ENCODE results near the gene PINK1. TPM values are rescaled to one million over a fixed set of nuclear protein-coding genes. Genes with fewer than 3 reads are reported as not detected.
A peak's percentile ranks its signal among the peaks of the same experiment; 100 is the strongest.
"Not testable (repeated sequence)": the region's sequence is repeated elsewhere in the genome, so short reads cannot be mapped to it uniquely, and the experiment has no call there.

Gene PINK1
- total RNA-seq, 1 donor from 2014 or later: 72.9 TPM

GRCh38 chr1:20644416-20644815 is 11.2 kb downstream of the PINK1 start:
- no peak for DNase-seq (ENCODE audit: low spot score)

- no peak for DNase-seq (ENCODE audit: low spot score)
These were observed 12.2 kb downstream of the PINK1 start for GRCh38 chr1:20645414-20645813.

- no peak for DNase-seq (ENCODE audit: low spot score)
These were observed 15.2 kb downstream of the PINK1 start for GRCh38 chr1:20648438-20648837.

GRCh38 chr1:20648946-20649345 is 15.7 kb downstream of the PINK1 start:
- no peak for DNase-seq (ENCODE audit: low spot score)

- DNase-seq (ENCODE audit: low spot score): no peak
These were observed 19.0 kb downstream of the PINK1 start for GRCh38 chr1:20652300-20652699.

DNA sequence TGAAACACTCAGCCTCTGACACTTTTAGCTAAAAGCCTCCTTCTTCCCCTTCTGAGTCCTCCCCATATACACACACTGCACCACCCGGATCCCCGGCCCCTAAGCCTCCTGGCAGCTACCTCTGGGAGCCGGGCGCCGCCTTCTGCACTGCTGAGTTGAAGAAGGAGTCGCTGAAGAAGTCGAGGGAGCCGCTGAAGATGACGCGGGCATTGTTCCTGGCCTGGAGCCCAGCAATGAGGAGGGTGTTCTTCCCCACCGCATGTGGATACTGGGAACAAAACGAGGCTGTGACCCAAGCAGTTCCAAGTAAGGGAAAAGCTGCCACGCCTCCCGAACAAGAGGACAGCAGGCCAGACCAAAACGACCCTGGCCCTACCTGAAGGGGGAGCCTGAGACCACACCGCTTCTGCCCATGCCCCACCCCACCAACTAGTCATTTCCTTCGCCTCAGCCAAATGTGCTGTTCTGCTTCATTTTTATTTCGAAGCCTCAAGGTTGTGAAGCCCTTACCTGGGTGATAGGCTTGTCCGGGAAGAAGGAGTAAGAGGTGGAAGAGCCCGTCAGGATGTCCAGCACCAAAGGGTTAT is 20.9 kb downstream of the PINK1 start:
- DNase-seq (ENCODE audit: low spot score): no peak

GRCh38 chr1:20657024-20657423 is 23.8 kb downstream of the PINK1 start:
- no peak for DNase-seq (ENCODE audit: low spot score)

- DNase-seq (ENCODE audit: low spot score): no peak
These were observed 25.1 kb downstream of the PINK1 start for GRCh38 chr1:20658166-20658915.

- no peak for DNase-seq (ENCODE audit: low spot score)
These were observed 27.1 kb downstream of the PINK1 start for GRCh38 chr1:20660363-20660762.

DNA sequence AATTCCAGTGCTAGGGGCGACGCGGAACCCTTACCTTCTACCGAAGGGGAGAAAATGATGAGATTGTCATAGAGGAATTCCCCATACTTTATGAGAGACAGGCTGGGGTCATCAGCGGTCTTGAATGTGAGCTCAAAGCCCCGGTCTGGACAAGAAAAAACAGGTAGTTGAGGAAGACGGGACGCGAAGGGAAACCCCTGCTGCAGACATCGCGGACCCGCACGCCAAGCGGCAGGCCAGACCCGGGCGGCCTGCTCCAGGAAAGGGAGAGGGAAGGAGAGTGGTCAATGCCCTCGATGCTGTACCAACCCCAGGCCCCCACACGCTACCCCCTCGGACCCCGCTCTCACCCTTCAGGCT is 27.6 kb downstream of the PINK1 start:
- DNase-seq (ENCODE audit: low spot score): no peak

- peak; percentile 97 for DNase-seq (ENCODE audit: low spot score)
These were observed 28.2 kb downstream of the PINK1 start, which contains the start of gene DDOST for GRCh38 chr1:20661207-20662109. DDOST (minus strand) TSS chr1:20661369; CDS start chr1:20661350, 19 bp downstream.

DNA sequence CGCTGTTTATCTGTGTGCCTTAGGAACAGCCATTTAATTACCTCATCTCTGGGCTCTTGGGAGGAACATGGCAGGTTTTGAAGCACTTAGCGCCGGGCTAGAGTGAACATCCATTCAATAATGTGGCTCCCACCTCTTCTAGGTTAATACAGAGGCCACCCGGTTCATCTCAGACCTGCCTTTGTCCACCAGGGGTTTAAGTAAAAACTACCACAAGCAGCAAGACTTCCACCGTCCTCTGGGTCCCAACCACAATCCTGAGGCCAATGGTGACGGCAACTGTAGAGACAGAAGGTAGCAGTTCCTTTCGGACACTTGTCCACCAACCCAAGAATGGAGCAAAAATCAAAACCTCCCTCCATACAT is 28.8 kb downstream of the PINK1 start:
- DNase-seq (ENCODE audit: low spot score): no peak

DNA sequence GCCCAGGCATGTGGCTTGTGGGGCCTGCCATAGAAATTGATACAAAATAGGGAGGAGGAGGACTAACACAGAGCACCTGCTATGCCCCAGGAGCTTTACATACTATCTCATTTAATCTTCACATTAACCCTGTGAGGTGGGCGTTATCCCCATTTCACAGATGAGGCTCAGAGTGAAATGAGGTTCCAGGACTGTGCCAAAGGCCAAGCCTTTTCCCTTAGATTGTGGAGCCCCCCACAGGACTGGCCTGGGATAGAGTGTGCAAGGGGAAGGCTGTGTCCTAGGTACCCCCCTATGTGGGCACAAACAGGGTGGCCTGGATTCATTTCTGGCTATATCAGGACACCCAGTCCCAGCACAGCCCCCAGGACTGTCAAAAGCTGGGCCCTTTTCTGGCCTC is 30.1 kb downstream of the PINK1 start:
- no peak for DNase-seq (ENCODE audit: low spot score)

DNA sequence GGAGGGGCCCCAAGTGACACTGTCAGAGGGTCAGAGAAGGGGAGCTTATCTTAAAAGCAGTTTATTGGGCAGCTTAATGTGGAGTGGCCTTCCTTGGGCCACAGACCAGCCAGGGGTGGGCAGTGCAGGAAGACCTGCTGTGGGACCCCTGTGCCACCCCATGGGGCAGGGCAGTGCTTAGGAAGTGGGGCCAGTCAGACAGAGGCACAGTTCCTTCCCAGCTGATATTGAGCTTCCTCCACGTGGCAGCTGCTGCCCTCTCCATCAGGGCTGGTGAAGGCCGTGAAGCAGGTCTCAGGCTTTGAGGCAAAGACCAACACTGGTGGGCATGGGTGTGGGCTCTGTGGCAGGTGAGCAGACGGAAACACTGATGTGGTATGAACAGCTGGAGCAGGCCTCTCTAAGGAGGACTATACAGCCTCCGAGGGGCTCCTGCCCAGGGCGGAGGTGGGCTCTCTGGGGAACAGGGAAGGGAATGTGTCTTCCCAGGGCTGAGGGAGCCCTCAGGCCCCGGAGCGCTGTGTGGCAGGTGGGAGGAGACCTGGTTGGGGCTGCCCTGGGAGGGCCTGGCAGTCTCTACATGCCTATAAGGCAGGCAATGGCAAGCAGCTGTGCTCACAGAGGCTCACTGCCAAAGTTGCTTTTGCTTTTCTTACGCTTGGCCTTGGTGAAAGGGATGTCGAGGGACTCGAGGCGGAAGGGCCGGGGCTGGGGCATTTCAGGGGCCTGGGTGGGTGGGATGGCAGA is 30.9 kb downstream of the PINK1 start:
- no peak for DNase-seq (ENCODE audit: low spot score)

DNA sequence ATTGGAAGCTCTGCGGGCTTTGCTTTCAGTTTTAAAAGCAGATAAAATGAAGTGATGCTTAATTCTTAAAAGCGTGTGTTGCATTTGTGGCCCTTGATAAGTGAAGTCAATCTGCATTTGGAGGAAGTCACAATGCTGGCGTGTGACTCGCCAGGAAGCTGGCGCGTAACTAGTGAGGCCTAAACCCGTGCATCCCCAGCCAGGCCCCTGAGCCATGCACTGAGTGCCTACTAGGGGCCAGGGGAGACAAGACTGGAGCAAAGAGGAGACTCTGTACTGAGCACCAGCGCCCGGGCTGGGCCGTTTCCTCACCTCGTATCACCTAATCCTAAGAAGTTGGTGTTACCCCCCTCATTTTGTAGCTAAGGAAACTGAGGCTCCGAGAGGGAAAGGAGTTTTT is 32.5 kb downstream of the PINK1 start:
- DNase-seq (ENCODE audit: low spot score): no peak

DNA sequence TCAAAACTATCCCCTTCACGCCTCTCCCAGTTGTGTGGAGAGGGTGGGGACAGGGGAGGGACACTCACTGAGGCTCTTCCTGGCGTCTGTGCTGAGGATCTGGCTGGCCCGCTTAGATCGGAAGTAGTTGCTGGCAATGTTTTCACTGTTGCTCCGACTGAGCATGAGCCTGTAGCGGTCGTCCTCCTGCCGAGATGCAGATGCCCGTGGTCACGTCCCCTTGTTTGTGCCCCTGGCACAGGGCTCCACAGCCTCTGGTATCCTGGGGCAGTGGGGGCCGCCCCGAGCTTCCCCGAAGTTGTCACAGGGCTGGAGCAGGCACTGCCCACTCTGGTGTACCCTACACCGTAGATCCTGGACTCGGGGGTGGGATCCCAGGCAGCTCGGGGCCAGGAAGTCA is 32.9 kb downstream of the PINK1 start:
- no peak for DNase-seq (ENCODE audit: low spot score)

DNA sequence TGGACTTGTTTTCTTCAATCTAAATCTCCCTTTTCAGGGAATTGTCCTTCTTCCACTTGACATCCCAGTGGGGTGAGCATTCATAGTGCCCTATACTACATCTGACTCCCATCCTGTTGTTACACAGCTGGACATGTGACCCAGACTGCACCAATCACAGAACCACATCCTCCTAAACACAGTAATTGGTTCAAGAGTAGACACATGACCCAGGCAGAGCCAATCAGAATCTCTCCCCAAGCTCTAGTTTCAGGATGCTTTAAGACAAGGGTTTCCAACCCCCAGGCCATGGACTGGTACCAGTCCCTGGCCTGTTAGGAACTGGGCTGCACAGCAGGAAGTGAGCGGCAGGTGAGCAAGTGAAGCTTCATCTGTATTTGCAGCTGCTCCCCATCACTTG is 33.5 kb downstream of the PINK1 start:
- no peak for DNase-seq (ENCODE audit: low spot score)

DNA sequence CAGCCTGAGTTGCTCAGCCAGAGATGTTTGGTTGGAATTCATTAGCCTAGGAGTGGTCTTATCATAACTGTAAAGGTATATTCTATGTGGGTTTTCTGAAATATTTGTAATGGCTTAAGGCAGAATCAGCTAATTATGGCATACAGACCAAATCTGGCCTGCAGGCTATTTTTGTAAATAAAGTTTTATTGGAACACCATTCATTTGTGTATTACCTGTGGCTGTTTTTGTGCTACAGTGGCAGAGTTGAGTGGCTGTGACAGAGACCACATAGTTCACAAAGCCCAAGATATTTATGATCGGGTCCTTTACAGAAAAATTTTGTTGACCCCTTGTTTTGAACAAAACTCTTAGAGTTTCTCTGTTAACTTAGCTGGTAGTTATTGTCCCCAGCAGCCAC is 35.3 kb downstream of the PINK1 start:
- DNase-seq (ENCODE audit: low spot score): no peak

DNA sequence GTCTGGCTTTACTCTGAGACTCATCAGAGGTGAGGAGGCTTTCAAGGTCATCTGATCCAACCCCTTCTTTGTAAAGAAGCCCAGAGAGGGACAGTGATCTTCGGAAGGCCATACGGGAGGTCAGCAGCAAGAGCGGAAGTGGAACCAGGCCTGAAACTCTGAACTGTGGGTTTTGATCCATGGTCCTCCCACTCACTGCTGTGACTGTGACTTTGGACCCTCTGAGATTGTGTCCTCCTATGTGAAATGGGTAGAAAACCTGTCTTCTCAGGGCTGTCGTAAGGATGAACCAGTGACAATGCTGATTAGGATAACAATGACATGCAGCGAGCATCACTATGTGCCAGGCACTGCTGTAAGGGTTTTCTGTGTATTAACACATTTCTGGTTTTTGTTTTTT is 37.7 kb downstream of the PINK1 start:
- no peak for DNase-seq (ENCODE audit: low spot score)

GRCh38 chr1:20672265-20672632 is 39.0 kb downstream of the PINK1 start:
- DNase-seq (ENCODE audit: low spot score): no peak

- not testable (repeated sequence) for DNase-seq (ENCODE audit: low spot score)
These were observed 40.4 kb downstream of the PINK1 start for GRCh38 chr1:20673626-20674025.

GRCh38 chr1:20678599-20678998 is 45.3 kb downstream of the PINK1 start:
- DNase-seq (ENCODE audit: low spot score): no peak

Measured in mucosa of gallbladder (tissue), 1 donor.